ENCODE data around the gene DNMT3A.

DNA sequence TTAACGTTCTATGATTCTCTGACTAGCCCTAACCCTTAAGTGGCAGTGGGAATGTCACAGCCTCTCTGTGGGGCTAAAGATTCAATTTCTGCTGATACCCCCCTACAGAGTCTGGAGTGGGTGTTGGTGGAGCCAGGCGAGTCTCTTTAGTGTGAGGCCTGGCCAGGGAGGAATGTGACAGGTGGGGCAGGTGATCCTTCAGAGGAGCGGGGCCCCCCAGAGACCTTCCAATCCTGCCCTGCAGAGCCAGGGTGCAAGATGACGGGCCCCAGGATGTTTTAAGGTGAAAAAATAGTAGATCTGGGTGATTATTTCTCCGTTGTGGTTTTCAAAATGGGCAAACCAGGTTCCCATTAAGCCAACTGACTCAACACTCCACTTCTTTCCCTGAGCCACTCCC is 28.2 kb upstream of the DNMT3A start:
- TF ChIP-seq, protein P1, sequence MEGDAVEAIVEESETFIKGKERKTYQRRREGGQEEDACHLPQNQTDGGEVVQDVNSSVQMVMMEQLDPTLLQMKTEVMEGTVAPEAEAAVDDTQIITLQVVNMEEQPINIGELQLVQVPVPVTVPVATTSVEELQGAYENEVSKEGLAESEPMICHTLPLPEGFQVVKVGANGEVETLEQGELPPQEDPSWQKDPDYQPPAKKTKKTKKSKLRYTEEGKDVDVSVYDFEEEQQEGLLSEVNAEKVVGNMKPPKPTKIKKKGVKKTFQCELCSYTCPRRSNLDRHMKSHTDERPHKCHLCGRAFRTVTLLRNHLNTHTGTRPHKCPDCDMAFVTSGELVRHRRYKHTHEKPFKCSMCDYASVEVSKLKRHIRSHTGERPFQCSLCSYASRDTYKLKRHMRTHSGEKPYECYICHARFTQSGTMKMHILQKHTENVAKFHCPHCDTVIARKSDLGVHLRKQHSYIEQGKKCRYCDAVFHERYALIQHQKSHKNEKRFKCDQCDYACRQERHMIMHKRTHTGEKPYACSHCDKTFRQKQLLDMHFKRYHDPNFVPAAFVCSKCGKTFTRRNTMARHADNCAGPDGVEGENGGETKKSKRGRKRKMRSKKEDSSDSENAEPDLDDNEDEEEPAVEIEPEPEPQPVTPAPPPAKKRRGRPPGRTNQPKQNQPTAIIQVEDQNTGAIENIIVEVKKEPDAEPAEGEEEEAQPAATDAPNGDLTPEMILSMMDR (conservative IDR thresholded peaks at IDR 0.05), result no peak
- TF ChIP-seq ZFX (IDR thresholded peaks at IDR 0.05), result no peak

All from C4-2B (cell line).